Right atrium auricular region (tissue), 2 donors: ENCODE measurements around the gene FOXD1. TPM values are rescaled to one million over a fixed set of nuclear protein-coding genes. Genes with fewer than 3 reads are reported as not detected.
"Not testable (repeated sequence)": the region's sequence is repeated elsewhere in the genome, so short reads cannot be mapped to it uniquely, and the experiment has no call there.

Source experiments
- DNase-seq: peaks from one replicate; pipeline ENCODE4 v3.0.0-alpha.2; 2019; ENCODE audit warnings: low spot score
- H3K27ac ChIP-seq, 2 donors: fragments of 200-600 bp; sonication (generic); 1 replicate in 1 of 2; 2 replicates in 1 of 2; pipeline ENCODE4 v1.5.1; 2016 to 2019
- H3K27me3 ChIP-seq, 2 donors: fragments of 200-600 bp; sonication (generic); one replicate each; pipeline versions ENCODE4 v1.5.1 to v1.6.0; 2017 to 2019
- H3K36me3 ChIP-seq: fragments of 200-600 bp; sonication (generic); one replicate; pipeline ENCODE4 v1.5.1; 2016
- H3K4me1 ChIP-seq, 2 donors: fragments of 200-600 bp; sonication (generic); one replicate each; pipeline versions ENCODE4 v1.5.1 to v1.6.0; 2017 to 2019
- H3K4me3 ChIP-seq, 2 donors: fragments of 200-600 bp; sonication (generic); 1 replicate in 1 of 2; 2 replicates in 1 of 2; pipeline ENCODE4 v1.5.1; 2017 to 2019; ENCODE audit warnings: mild to moderate bottlenecking in 1 of 2, moderate library complexity in 1 of 2
- H3K9me3 ChIP-seq, 2 donors: fragments of 200-600 bp; sonication (generic); one replicate each; pipeline ENCODE4 v1.5.1; 2019
- CTCF ChIP-seq, 2 donors: fragments of 200-600 bp; sonication (generic); IDR thresholded peaks; one replicate each; pipeline ENCODE4 v1.5.1; 2019; ENCODE audit warnings: antibody characterized with exemption in 2 of 2
- total RNA-seq, 2 donors: library from RNA; depleted of rRNA; stranded (reverse); fragments of >200 nt; gene quantifications; one replicate each; pipeline ENCODE4 v1.1.0, GENCODE V29; 2016

Gene FOXD1
- total RNA-seq, 2 donors from 2014 or later = not detected

- Histone ChIP-seq H3K4me1 (peaks cover 0 to 5% of the 10 kb centered on the region in 2 donors), H3K27ac (no peak overlapping the region), H3K36me3 (no peaks in the 10 kb centered on the region), H3K4me3 (no peak overlapping the region), H3K27me3 (no peaks in the 10 kb centered on the region), H3K9me3 (no peaks in the 10 kb centered on the region)
- DNase-seq = no peak
- TF ChIP-seq CTCF (IDR thresholded peaks at IDR 0.05) = no peak
These were observed 44.8 kb upstream of the FOXD1 start for GRCh38 chr5:73493421-73493820.

- no peaks in the 10 kb centered on the region for H3K9me3 ChIP-seq
- DNase-seq = no peak
- H3K27me3 ChIP-seq = no peaks in the 10 kb centered on the region
- no peak for TF ChIP-seq CTCF (IDR thresholded peaks at IDR 0.05)
- no peak overlapping the region for H3K4me3 ChIP-seq
- H3K27ac ChIP-seq = no peak overlapping the region
- H3K36me3 ChIP-seq = no peaks in the 10 kb centered on the region
- no peaks in the 10 kb centered on the region for H3K4me1 ChIP-seq
These were observed 42.6 kb upstream of the FOXD1 start for GRCh38 chr5:73491155-73491554.

- H3K9me3 ChIP-seq = no peaks in the 10 kb centered on the region
- TF ChIP-seq CTCF (IDR thresholded peaks at IDR 0.05) = no peak
- no peak overlapping the region for H3K27ac ChIP-seq
- H3K4me1 ChIP-seq = no peaks in the 10 kb centered on the region
- no peaks in the 10 kb centered on the region for H3K36me3 ChIP-seq
- no peaks in the 10 kb centered on the region for H3K27me3 ChIP-seq
- H3K4me3 ChIP-seq = no peak overlapping the region
- no peak for DNase-seq
These were observed 41.5 kb upstream of the FOXD1 start for GRCh38 chr5:73490088-73490487.

GRCh38 chr5:73488806-73489205 lies 40.2 kb upstream of the FOXD1 start:
- TF ChIP-seq CTCF (IDR thresholded peaks at IDR 0.05) = no peak
- no peaks in the 10 kb centered on the region for H3K9me3 ChIP-seq
- H3K27me3 ChIP-seq = no peaks in the 10 kb centered on the region
- no peak overlapping the region for H3K27ac ChIP-seq
- H3K36me3 ChIP-seq = no peaks in the 10 kb centered on the region
- no peaks in the 10 kb centered on the region for H3K4me1 ChIP-seq
- DNase-seq = no peak
- H3K4me3 ChIP-seq = no peak overlapping the region

- no peaks in the 10 kb centered on the region for H3K36me3 ChIP-seq
- TF ChIP-seq CTCF (IDR thresholded peaks at IDR 0.05) = no peak
- no peak overlapping the region for H3K27ac ChIP-seq
- H3K4me3 ChIP-seq = no peak overlapping the region
- no peaks in the 10 kb centered on the region for H3K9me3 ChIP-seq
- no peaks in the 10 kb centered on the region for H3K4me1 ChIP-seq
- no peaks in the 10 kb centered on the region for H3K27me3 ChIP-seq
- DNase-seq = no peak
These were observed 39.2 kb upstream of the FOXD1 start for GRCh38 chr5:73487815-73488214.

GRCh38 chr5:73487257-73487656 lies 38.7 kb upstream of the FOXD1 start:
- H3K27me3 ChIP-seq, H3K27ac ChIP-seq, H3K36me3 ChIP-seq, H3K4me3 ChIP-seq, DNase-seq, H3K9me3 ChIP-seq, H3K4me1 ChIP-seq: not testable (repeated sequence)
